AG10803 (cell line): ENCODE data around the gene CD68.

Experiments used
- DNase-seq: peaks from one replicate; pipeline ENCODE4 v3.0.0; 2010; ENCODE audit warnings: low read depth
- H3K4me3 ChIP-seq: 2 replicates; pipeline ENCODE4 v1.5.1; 2011; ENCODE audit warnings: mild to moderate bottlenecking, low read length, control low read depth
- TF ChIP-seq, protein P1 (sequence below): conservative IDR thresholded peaks from 2 replicates; pipeline ENCODE4 v1.5.1; 2011; ENCODE audit warnings: mild to moderate bottlenecking, low read length, control low read depth, inconsistent platforms

The CD68 gene

DNA sequence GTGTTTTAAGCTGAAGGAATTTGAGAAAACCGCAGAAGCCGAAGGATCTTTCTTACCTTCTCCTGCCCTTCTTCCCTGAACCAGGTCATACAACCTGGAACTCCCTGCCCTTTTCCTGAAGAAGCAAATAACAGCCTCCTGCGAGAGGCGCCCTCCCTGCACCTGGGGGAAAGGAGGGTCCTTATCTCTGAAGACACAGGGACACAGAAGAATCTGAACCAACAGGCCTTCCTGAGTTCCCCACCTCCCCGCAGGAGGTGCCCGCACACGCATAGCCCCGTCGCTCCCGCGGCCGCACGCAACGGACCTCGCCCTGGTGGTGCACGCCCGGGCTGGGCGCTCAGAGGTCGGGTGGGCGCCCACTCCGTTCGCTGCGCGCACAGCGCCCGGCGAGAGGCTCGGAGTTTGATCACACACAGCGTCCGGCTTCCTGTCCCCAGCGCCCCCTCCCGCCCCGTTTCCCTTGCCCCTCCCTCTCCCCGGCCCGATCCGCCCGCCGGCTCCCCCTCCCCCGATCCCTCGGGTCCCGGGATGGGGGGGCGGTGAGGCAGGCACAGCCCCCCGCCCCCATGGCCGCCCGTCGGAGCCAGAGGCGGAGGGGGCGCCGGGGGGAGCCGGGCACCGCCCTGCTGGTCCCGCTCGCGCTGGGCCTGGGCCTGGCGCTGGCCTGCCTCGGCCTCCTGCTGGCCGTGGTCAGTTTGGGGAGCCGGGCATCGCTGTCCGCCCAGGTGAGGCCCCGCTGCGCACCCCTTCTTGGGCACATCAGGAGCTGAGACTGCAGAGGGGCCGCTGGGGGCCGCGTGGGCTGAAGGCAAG, 30.6 kb upstream of the CD68 start, which contains the start of gene TNFSF12:
TSS of gene TNFSF12 (plus strand) at position 474 of the 816 bp plus-strand sequence. CDS start at position 570, 96 bp downstream.
- DNase-seq = peak; percentile 28
- TF ChIP-seq, protein P1, sequence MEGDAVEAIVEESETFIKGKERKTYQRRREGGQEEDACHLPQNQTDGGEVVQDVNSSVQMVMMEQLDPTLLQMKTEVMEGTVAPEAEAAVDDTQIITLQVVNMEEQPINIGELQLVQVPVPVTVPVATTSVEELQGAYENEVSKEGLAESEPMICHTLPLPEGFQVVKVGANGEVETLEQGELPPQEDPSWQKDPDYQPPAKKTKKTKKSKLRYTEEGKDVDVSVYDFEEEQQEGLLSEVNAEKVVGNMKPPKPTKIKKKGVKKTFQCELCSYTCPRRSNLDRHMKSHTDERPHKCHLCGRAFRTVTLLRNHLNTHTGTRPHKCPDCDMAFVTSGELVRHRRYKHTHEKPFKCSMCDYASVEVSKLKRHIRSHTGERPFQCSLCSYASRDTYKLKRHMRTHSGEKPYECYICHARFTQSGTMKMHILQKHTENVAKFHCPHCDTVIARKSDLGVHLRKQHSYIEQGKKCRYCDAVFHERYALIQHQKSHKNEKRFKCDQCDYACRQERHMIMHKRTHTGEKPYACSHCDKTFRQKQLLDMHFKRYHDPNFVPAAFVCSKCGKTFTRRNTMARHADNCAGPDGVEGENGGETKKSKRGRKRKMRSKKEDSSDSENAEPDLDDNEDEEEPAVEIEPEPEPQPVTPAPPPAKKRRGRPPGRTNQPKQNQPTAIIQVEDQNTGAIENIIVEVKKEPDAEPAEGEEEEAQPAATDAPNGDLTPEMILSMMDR = no peak; the same call in 1 of the 2 replicates
- peak within 1 kb of the TSS; percentile 74 for H3K4me3 ChIP-seq

DNA sequence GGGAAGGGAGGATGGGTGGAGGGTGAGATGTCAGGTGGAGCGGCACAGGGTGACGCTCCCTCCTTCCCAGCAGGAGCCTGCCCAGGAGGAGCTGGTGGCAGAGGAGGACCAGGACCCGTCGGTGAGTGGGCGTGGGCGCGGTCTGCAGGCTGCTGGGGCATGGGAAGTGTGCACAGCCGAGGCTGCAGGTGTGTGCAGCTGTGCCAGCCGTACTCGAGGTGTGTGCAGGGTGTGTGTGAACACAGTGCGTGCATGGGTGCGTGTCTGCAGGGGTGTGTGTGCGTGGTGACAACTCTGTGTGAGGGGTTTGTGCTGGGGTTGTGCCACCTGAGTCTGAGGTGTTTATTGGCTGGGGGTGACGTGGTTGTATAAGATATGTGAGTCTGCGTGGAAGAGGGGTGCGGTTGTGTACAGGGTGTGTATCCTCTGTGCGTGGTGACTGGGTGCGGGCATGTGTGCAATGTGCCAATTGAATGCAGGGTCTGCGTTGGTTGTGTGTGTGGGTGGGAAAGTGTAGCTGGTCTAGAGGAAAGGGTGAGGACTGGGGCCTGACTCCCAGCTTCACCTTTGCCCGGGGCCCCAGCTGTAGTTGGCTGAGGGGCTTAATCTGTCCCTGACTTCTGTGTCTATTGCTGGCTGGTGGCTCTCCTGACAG, 29.9 kb upstream of the CD68 start:
- TF ChIP-seq, protein P1 = no peak
- peak overlapping the region; percentile 74 for H3K4me3 ChIP-seq
- DNase-seq = no peak

DNA sequence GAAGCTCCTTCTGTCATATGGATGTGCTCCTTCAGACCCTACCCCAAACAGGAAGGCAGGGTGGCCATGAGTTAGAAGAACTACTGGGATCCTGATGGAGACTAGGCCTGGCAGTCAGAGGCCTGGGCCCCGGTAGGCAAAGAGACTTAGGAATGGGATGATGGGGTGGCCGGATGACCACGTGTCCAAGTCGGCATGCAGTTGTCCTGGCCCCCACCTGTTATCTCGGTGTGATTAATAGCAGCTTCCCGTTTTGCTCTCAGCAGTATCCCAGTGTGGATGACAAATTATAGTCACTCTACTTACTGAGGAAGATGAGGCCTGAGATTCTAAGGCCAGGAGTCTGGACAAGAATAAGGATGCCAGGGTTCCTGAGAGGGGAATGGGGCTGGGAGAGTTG, 29.1 kb upstream of the CD68 start:
- TF ChIP-seq, protein P1 = no peak
- DNase-seq = no peak
- H3K4me3 ChIP-seq = no peak overlapping the region

DNA sequence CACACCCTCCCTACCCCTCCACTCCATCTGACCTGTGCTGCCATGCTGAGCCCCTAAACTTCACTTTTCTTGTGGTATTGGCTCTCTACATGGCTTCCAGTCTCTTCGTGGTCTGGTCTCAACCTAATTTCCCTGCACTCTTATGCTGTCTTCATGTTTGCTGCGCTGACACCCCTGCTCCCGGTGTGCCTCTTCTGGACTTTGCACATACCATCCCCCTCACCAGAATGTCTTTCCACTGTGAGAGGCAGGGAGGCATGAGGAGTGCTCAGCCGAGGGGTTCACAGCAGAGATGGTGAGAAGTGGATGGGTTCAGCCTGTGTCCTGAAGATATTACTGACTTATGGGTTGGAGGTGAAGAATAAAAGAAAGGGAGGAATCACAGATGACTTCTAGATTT, 28.0 kb upstream of the CD68 start:
- TF ChIP-seq, protein P1 = no peak
- DNase-seq = no peak
- no peak overlapping the region for H3K4me3 ChIP-seq

DNA sequence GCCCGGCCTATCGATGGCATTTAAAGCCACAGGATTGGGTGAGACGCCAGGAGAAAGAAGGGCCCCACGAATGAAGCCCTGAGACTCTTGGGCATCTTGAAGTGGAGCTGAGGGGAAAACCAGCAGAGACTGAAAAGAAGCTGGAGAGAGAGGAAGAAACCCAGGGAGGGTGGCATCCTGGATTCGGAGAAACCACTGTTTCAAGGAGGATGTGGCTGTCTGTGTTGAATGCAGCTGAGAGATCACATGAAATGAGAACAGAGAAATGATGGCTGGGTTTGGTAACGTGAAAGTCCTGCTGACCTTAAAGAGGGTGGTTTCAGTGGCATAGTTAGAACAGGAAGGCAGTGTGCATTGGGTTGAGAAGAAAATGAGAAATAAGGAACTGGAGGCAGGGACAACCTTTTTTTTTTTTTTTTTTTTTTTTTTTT, 26.8 kb upstream of the CD68 start:
- TF ChIP-seq, protein P1 = no peak
- DNase-seq = no peak
- no peak overlapping the region for H3K4me3 ChIP-seq

DNA sequence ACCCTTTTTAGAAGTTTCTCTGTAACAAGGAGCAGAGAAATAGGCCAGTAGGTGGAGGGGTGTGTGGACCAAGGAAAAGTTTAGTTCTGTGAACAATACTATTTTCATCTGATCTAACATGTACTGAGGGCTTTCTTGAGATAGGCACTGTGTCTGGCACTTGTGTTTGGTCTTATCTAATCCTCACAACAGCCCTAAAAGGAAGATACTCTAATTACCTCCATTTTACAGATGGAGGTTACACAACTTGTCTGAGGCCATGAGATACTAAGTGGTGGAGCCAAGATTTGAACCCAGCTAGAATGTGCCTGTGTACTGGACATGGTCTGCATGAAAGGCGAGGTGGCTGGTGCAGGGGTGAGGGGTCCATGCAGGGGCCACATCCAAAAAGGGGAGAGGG, 26.1 kb upstream of the CD68 start:
- no peak overlapping the region for H3K4me3 ChIP-seq

More for the DNA sequence above, 26.1 kb upstream of the CD68 start:
- DNase-seq = no peak
- TF ChIP-seq, protein P1 = no peak
